Calu3 (cell line): ENCODE results near the gene DNAJC30. TPM values are rescaled to one million over a fixed set of nuclear protein-coding genes. Genes with fewer than 3 reads are reported as not detected.
A peak's percentile ranks its signal among the peaks of the same experiment; 100 is the strongest.
"Not testable (repeated sequence)": the region's sequence is repeated elsewhere in the genome, so short reads cannot be mapped to it uniquely, and the experiment has no call there.

ENCODE experiments used
- BruUV-seq: library from RNA; stranded (reverse); fragments of 400-500 nt; replicated peaks from 2 replicates; lab custom pipeline; 2021; lab: Mats Ljungman, UMichigan
- CTCF ChIA-PET: fragments of 300-600 bp; sonication (Branson Sonifier 250); formaldehyde crosslinking; loops from one replicate; lab custom pipeline; 2022; ENCODE audit warnings: antibody characterized with exemption; lab: Charles Lee
- DNase-seq: peaks from one replicate; pipeline ENCODE4 v3.0.0; 2022
- H3K27ac Mint-ChIP-seq: one replicate; pipeline ENCODE4 v1.8.0; 2022; ENCODE audit warnings: mixed read lengths; ENCODE audit not compliant: unreplicated experiment
- H3K27me3 Mint-ChIP-seq: one replicate; pipeline ENCODE4 v1.8.0; 2022; ENCODE audit warnings: mixed read lengths; ENCODE audit not compliant: unreplicated experiment
- H3K36me3 Mint-ChIP-seq: one replicate; pipeline ENCODE4 v1.8.0; 2022; ENCODE audit warnings: mild to moderate bottlenecking, moderate library complexity, mixed read lengths; ENCODE audit not compliant: insufficient read depth, unreplicated experiment
- H3K4me1 Mint-ChIP-seq: one replicate; pipeline ENCODE4 v1.8.0; 2022; ENCODE audit warnings: mild to moderate bottlenecking, low read depth, mixed read lengths; ENCODE audit not compliant: unreplicated experiment
- H3K4me3 Mint-ChIP-seq: one replicate; pipeline ENCODE4 v1.8.0; 2022; ENCODE audit warnings: mild to moderate bottlenecking, low read depth, moderate library complexity, mixed read lengths; ENCODE audit not compliant: unreplicated experiment
- H3K9me3 Mint-ChIP-seq: one replicate; pipeline ENCODE4 v1.8.0; 2022; ENCODE audit warnings: low read depth, mixed read lengths; ENCODE audit not compliant: unreplicated experiment
- intact Hi-C: fragments of 100-400 bp; cut with micrococcal nuclease; formaldehyde crosslinking; loops from one replicate; pipeline ENCODE4 v1.10.0; 2022; ENCODE audit not compliant: unreplicated experiment
- total RNA-seq: library from RNA; stranded (reverse); gene quantifications from 2 replicates; pipeline ENCODE4 v1.2.3, GENCODE V29; 2022
- TF ChIP-seq, protein P1 (sequence below): fragments of 200-600 bp; IDR thresholded peaks from one replicate; pipeline ENCODE4 v1.8.0; 2022; ENCODE audit warnings: antibody characterized with exemption; ENCODE audit not compliant: unreplicated experiment

DNAJC30 gene
- total RNA-seq, 1 experiment from 2014 or later: 10.5 TPM

DNA sequence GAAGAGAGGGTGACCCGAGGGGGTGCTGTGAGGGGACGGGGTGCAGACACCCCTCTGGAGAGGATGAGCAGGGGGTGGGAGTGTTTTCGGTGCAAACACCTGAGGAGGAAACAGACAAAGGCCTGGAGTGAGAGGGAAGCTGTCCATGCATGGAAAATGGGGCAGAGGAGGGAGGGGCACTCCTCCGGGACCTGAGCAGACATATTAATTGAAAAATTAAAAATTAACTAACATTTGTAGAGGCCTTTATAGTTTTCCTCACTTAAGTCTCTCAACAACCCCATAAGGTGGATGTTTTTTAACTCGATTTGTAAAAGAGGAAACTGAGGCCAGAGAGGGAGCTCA, 14.4 kb downstream of the DNAJC30 start:
- peak overlapping the region; percentile 67 for H3K4me3 Mint-ChIP-seq
- no peak overlapping the region for H3K27ac Mint-ChIP-seq
- intact Hi-C loops: no loop called here
- no TSS peak for BruUV-seq
- TF ChIP-seq, protein P1, sequence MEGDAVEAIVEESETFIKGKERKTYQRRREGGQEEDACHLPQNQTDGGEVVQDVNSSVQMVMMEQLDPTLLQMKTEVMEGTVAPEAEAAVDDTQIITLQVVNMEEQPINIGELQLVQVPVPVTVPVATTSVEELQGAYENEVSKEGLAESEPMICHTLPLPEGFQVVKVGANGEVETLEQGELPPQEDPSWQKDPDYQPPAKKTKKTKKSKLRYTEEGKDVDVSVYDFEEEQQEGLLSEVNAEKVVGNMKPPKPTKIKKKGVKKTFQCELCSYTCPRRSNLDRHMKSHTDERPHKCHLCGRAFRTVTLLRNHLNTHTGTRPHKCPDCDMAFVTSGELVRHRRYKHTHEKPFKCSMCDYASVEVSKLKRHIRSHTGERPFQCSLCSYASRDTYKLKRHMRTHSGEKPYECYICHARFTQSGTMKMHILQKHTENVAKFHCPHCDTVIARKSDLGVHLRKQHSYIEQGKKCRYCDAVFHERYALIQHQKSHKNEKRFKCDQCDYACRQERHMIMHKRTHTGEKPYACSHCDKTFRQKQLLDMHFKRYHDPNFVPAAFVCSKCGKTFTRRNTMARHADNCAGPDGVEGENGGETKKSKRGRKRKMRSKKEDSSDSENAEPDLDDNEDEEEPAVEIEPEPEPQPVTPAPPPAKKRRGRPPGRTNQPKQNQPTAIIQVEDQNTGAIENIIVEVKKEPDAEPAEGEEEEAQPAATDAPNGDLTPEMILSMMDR: no peak
- CTCF ChIA-PET: interaction anchor here (0.6 to 1.6 kb wide), 3 partner anchors 15 to 62 kb away, joined by 3 to 9 read pairs (median 6); no protein-coding TSS in a partner anchor
- no peaks in the 10 kb centered on the region for H3K9me3 Mint-ChIP-seq
- no peaks in the 10 kb centered on the region for H3K27me3 Mint-ChIP-seq
- no peak for DNase-seq
- peaks cover 21% of the 10 kb centered on the region for H3K4me1 Mint-ChIP-seq
- H3K36me3 Mint-ChIP-seq: peaks cover 27% of the 10 kb centered on the region

DNA sequence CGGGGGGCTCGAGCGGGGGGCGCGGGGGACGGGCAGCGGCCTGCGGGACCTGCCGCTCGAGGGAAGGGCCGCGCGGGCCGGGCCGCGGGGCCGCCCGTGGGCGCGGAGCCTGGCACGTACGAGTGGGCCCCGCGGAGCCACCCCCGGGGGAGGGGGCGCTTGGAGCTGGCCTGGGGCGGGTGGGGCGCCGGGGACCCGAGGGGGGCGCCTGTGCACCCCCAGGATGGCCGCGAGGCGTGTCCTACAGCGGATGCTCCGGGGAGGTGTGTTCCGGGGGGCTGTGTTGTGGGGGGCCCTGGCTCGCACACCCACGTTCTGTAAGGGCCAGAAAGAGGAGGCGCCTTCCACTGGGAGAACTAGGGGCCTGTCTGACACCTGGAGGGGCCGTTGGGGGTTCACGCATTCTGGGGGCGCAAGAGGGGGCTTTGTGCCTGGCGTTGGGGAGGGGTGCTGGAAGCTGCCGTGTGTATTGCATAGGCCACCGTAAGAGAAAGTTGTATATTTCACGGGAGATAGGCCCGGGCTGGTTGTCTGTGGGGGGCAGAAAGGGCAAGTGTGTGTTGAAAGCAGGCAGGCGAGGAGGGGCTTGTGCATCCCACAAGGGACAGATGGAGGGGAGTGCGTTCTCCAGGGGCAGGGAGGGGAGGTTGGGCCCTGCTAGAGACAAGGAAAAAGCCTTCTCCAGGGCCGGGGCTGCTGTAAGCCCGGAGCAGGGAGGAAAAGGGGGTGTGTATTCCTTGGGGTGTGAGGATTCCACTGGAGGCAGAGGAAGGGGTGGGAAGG, 15.0 kb downstream of the DNAJC30 start:
- TF ChIP-seq, protein P1: no peak
- H3K27ac Mint-ChIP-seq: no peak overlapping the region
- no peaks in the 10 kb centered on the region for H3K27me3 Mint-ChIP-seq
- peaks cover 22% of the 10 kb centered on the region for H3K4me1 Mint-ChIP-seq
- peak overlapping the region; percentile 67 for H3K4me3 Mint-ChIP-seq
- intact Hi-C loops: no loop called here
- CTCF ChIA-PET: interaction anchor here (0.6 to 1.6 kb wide), 3 partner anchors 57 to 221 kb away, joined by 3 to 6 read pairs (median 3); no protein-coding TSS in a partner anchor
- no TSS peak for BruUV-seq
- no peak for DNase-seq
- peaks cover under 1% of the 10 kb centered on the region for H3K9me3 Mint-ChIP-seq
- peaks cover 27% of the 10 kb centered on the region for H3K36me3 Mint-ChIP-seq

DNA sequence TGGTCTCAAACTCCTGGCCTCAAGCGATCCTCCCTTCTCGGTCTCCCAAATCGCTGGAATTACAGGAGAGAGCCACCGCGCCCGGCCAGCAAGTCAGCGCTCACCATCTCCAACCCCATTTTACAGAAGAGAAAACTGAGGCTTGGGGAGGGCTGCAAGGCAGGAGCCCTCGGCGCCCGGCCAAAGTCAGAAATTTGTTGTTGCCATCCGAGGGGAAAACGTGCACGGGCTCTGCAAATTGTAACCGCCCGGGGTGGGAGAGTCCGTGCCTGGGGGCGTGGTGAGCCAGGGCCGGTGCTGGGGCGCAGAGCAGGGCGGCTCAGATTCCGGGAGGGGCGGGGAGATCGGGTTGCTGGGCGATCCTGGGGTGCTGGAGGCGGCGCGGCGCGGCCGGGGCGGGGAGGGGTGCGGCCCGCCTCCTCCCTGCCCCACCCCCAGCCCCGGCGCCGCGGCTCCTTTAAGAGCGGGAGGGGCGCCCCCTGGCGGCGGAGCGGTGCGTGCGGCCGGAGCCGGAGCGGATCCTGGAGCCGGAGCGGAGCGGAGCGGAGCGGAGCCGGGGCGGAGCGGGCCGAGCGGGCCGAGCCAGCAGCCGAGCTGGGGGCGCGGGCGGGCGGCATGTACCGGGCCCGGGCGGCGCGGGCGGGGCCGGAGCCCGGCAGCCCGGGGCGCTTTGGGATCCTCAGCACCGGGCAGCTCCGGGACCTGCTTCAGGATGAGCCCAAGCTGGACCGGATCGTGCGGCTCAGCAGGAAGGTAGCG, 15.7 kb downstream of the DNAJC30 start, which contains the start of gene VPS37D:
Gene VPS37D, plus strand, starts transcription at position 488 of the 759 bp plus-strand sequence. Its CDS starts 128 bp downstream, at position 616.
- Mint-ChIP-seq H3K36me3 (peaks cover 26% of the 10 kb centered on the region), H3K4me3 (peak within 1 kb of the TSS; percentile 67), H3K27ac (no peak within 1 kb of the TSS), H3K4me1 (peaks cover 22% of the 10 kb centered on the region), H3K9me3 (peaks cover 3% of the 10 kb centered on the region), H3K27me3 (no peaks in the 10 kb centered on the region)
- TF ChIP-seq, protein P1: peak; percentile 67
- peak; percentile 92 for DNase-seq
- intact Hi-C loops: no loop called here
- CTCF ChIA-PET: interaction anchor here (0.6 to 1.3 kb wide), 2 partner anchors 61 to 221 kb away, joined by 3 read pairs; no protein-coding TSS in a partner anchor
- no TSS peak for BruUV-seq

DNA sequence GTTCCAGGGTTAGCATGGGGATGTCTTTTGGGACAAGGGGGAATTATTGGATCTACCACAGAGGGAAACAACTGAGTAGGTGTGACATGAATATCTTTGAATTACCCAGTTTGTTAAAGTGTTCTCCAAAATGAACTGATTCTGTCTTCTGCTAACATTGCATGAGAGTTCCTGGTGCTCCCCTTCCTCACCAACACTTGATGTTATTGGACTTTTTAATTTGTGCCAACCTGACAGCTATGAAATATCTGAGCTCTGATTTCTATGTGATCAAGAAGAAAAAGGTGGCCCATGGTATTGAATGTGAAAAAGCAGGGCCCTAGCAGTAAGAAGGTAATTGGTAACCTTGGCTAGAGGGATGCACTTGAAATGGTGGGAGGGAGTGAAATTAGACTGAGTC, 20.2 kb downstream of the DNAJC30 start:
- intact Hi-C loops: no loop called here
- DNase-seq: no peak
- Mint-ChIP-seq H3K27me3 (peaks cover 15% of the 10 kb centered on the region), H3K4me3 (no peak overlapping the region), H3K9me3 (peaks cover 3% of the 10 kb centered on the region), H3K36me3 (peaks cover 16% of the 10 kb centered on the region), H3K27ac (no peak overlapping the region), H3K4me1 (peaks cover 16% of the 10 kb centered on the region)
- CTCF ChIA-PET: no interaction called here
- BruUV-seq: no TSS peak
- TF ChIP-seq, protein P1: no peak

DNA sequence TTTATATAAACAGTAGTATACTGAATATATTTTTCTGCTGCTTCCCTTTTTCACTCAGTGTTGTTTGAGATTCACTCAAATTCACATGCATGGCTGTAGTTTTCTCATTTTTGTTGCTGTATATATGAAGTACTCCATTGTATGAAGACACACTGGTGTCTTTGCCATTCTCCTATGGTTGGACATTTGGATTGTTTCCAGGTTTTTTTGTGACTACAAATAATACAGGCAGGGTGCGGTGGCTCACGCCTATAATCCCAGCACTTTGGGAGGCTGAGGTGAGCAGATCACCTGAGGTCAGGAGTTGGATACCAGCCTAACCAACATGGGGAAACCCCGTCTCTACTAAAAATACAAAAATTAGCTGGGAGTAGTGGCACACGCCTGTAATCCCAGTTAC, 22.7 kb downstream of the DNAJC30 start:
- CTCF ChIA-PET, H3K36me3 Mint-ChIP-seq, H3K27ac Mint-ChIP-seq, DNase-seq, H3K9me3 Mint-ChIP-seq, H3K4me3 Mint-ChIP-seq, BruUV-seq, intact Hi-C loops: not testable (repeated sequence)
- Mint-ChIP-seq H3K4me1 (peaks cover 13% of the 10 kb centered on the region), H3K27me3 (peaks cover 15% of the 10 kb centered on the region)
